H1 (cell line): ENCODE results near the gene CMSS1. TPM values are rescaled to one million over a fixed set of nuclear protein-coding genes. Genes with fewer than 3 reads are reported as not detected.

Experiments
- BRCA1 ChIP-seq: IDR thresholded peaks from 2 replicates; pipeline ENCODE4 v1.6.1; 2012; ENCODE audit warnings: low read depth, low read length, improper control_type of control experiment
- YY1 ChIP-seq: IDR thresholded peaks from 2 replicates; pipeline ENCODE4 v1.6.1; 2011; ENCODE audit warnings: low read depth, mild to moderate bottlenecking, low read length
- polyA plus RNA-seq, 7 experiments: library from polyadenylated mRNA; depleted of rRNA in 3 of 7; stranded (reverse) in 5 of 7; unstranded in 2 of 7; fragments of >200 nt in 5 of 7; fragments of 200-250 nt in 2 of 7; gene quantifications; 1 replicate in 5 of 7; 2 replicates in 1 of 7; 4 replicates in 1 of 7; pipeline versions ENCODE4 v1.2.1 to v1.2.3, GENCODE V29; 2011 to 2013; ENCODE audit warnings: missing spikeins in 2 of 7, mixed read lengths in 2 of 7
- total RNA-seq: library from RNA; stranded (reverse); fragmentation: NEBNext Ultra II Directional; extraction: Animal tissue kit (Norgen Biotek cat#: 25700); gene quantifications from 2 replicates; pipeline ENCODE4 v1.2.1, GENCODE V29; 2021

Gene CMSS1
- total and polyA plus RNA-seq, 2 of the 8 experiments (the other 6 are each of a cell fraction or from before 2014, with no cell fraction given): 15.2 to 75.1 TPM

- TF ChIP-seq YY1 (no peak), BRCA1 (no peak)
Observed at GRCh38 chr3:100131241-100131640, 313.6 kb downstream of the CMSS1 start (continued).
